AG10803 (cell line): ENCODE data around the gene MRPL41.
"Not testable (repeated sequence)": the region's sequence is repeated elsewhere in the genome, so short reads cannot be mapped to it uniquely, and the experiment has no call there.

ENCODE experiments used
- DNase-seq: peaks from one replicate; pipeline ENCODE4 v3.0.0; 2010; ENCODE audit warnings: low read depth
- H3K4me3 ChIP-seq: 2 replicates; pipeline ENCODE4 v1.5.1; 2011; ENCODE audit warnings: mild to moderate bottlenecking, low read length, control low read depth
- TF ChIP-seq, protein P1 (sequence below): conservative IDR thresholded peaks from 2 replicates; pipeline ENCODE4 v1.5.1; 2011; ENCODE audit warnings: mild to moderate bottlenecking, low read length, control low read depth, inconsistent platforms

Gene MRPL41

DNA sequence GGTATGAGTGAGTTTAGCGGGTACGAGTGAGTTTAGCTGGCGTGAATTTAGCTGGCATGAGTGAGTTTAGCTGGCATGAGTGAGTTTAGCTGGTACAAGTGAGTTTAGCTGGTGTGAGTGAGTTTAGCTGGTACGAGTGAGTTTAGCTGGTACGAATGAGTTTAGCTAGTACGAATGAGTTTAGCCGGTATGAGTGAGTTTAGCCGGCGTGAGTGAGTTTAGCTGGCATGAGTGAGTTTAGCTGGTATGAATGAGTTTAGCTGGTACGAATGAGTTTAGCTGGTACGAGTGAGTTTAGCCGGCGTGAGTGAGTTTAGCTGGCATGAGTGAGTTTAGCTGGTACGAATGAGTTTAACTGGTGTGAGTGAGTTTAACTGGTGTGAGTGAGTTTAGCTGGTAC is 42.5 kb upstream of the MRPL41 start:
- no peak for DNase-seq
- TF ChIP-seq, protein P1, sequence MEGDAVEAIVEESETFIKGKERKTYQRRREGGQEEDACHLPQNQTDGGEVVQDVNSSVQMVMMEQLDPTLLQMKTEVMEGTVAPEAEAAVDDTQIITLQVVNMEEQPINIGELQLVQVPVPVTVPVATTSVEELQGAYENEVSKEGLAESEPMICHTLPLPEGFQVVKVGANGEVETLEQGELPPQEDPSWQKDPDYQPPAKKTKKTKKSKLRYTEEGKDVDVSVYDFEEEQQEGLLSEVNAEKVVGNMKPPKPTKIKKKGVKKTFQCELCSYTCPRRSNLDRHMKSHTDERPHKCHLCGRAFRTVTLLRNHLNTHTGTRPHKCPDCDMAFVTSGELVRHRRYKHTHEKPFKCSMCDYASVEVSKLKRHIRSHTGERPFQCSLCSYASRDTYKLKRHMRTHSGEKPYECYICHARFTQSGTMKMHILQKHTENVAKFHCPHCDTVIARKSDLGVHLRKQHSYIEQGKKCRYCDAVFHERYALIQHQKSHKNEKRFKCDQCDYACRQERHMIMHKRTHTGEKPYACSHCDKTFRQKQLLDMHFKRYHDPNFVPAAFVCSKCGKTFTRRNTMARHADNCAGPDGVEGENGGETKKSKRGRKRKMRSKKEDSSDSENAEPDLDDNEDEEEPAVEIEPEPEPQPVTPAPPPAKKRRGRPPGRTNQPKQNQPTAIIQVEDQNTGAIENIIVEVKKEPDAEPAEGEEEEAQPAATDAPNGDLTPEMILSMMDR, result no peak
- H3K4me3 ChIP-seq, result no peak overlapping the region

- not testable (repeated sequence) for H3K4me3 ChIP-seq, DNase-seq
Measured at GRCh38 chr9:137511126-137511525, 40.6 kb upstream of the MRPL41 start.

- TF ChIP-seq, protein P1, result no peak
- H3K4me3 ChIP-seq, result no peak overlapping the region
- DNase-seq, result no peak
Measured at GRCh38 chr9:137511758-137512463, 39.8 kb upstream of the MRPL41 start.

GRCh38 chr9:137513136-137513535 is 38.5 kb upstream of the MRPL41 start:
- H3K4me3 ChIP-seq, DNase-seq: not testable (repeated sequence)

DNA sequence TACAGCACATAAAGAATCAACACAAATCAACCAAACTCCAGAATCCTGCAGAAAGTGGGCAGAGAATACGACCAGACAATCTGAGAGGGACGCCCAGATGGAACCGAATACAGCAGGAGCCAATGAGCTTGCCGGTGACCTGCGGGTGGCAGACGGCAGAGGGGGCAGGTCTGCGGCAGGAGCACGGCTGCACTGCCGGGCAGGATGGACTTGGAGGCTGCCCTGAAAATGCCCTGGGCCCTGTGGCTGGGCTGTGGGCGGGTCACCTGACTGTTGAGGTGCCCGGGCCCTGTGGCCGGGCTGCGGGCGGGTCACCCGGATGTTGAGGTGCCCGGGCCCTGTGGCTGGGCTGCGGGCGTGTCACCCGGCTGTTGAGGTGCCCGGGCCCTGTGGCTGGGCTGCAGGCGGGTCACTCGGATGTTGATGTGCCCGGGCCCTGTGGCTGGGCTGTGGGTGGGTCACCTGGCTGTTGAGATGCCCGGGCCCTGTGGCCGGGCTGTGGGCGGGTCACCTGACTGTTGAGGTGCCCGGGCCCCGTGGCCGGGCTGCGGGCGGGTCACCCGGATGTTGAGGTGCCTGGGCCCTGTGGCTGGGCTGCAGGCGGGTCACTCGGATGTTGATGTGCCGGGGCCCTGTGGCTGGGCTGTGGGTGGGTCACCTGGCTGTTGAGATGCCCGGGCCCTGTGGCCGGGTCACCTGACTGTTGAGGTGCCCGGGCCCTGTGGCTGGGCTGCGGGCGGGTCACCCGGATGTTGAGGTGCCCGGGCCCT is 37.7 kb upstream of the MRPL41 start:
- not testable (repeated sequence) for H3K4me3 ChIP-seq, DNase-seq

DNA sequence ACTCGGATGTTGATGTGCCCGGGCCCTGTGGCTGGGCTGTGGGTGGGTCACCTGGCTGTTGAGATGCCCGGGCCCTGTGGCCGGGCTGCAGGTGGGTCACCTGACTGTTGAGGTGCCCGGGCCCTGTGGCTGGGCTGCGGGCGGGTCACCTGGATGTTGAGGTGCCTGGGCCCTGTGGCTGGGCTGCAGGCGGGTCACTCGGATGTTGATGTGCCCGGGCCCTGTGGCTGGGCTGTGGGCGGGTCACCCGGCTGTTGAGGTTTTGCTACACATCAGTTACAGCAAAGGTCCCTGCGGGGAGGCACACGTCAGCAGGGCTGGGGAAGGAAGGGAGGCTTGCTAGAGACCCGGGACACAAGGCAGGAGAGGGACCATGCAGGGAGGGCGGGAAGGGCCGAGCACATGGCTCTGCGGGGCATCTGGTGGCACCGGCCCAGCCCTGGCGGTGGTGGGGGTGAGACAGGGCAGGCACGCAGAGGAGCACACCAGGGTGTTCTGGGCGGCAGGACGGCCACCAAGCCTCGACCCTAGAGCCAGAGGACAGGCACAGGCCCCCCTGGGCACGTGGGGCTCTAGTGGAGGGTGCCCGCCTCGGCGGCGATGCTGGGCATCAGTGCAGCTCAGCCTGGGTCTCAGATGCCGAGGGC is 36.9 kb upstream of the MRPL41 start:
- no peak for DNase-seq
- TF ChIP-seq, protein P1, result no peak
- H3K4me3 ChIP-seq, result no peak overlapping the region

- no peak overlapping the region for H3K4me3 ChIP-seq
- no peak for DNase-seq
- TF ChIP-seq, protein P1, result no peak
Measured at GRCh38 chr9:137515338-137515724, 36.3 kb upstream of the MRPL41 start.

DNA sequence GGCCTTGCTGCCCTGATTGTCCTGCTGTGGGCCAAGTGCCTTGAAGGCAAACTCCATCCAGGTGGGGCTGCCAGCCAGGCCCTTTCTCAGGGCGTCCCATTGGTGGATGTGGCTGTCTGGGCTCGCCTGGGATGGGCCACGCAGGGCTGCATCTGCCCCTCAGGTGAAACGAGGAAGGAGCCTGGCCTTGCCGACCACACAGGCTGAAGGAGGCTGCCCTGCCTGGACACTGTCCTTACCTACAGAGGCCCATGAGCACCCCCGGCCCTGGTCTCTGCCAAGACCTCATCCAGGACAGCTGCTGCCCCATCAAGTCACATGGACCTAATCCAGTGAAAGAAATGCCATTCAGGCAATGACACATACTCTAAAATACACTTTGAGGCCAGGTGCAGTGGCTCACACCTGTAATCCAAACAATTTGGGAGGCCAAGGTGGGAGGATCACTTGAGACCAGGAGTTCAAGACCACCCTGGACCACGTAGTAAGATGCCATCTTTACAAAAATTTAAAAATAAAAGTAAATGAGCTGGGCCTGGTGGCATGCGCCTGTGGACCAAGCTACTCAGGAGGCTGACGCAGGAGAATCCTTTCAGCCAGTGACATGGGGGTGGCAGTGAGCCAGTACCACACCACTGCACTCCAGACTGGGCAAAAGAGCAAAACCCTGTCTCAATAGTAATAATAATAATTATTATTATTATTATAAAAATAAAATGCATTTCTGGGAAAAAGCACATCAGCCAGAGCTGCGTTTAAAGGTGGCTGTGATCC is 35.3 kb upstream of the MRPL41 start:
- TF ChIP-seq, protein P1, result no peak
- DNase-seq, result no peak
- H3K4me3 ChIP-seq, result no peak overlapping the region

DNA sequence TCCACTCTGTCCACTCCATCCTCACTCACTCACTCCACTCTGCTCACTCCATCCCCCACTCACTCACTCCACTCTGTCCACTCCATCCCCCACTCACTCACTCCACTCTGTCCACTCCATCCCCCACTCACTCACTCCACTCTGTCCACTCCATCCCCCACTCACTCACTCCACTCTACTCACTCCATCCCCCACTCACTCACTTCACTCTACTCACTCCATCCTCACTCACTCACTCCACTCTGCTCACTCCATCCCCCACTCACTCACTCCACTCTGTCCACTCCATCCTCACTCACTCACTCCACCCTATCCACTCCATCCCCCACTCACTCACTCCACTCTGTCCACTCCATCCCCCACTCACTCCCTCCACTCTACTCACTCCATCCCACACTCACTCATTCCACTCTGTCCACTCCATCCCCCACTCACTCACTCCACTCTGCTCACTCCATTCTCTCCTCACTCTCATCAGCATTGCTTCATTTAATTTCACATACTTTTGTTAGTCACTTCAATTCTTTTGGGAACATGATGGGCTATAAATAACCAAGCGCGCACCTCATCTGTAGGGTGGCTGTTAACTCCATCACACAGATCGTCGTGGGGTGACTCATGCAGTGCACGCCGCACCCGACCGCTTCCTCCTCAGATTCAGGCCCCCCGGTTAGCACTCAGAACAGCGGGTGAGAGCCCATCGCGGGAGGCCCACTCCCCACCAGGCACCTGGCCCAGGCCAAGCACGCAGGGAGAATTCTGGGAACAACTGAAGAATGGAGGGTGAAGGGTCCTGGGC is 32.8 kb upstream of the MRPL41 start:
- not testable (repeated sequence) for DNase-seq, H3K4me3 ChIP-seq
